Measurements from ENCODE around the gene ZDHHC21.
"Not testable (repeated sequence)": the region's sequence is repeated elsewhere in the genome, so short reads cannot be mapped to it uniquely, and the experiment has no call there.

ZDHHC21 gene

GRCh38 chr9:14678776-14679175, 14.5 kb downstream of the ZDHHC21 start:
- DNase-seq: no peak

DNA sequence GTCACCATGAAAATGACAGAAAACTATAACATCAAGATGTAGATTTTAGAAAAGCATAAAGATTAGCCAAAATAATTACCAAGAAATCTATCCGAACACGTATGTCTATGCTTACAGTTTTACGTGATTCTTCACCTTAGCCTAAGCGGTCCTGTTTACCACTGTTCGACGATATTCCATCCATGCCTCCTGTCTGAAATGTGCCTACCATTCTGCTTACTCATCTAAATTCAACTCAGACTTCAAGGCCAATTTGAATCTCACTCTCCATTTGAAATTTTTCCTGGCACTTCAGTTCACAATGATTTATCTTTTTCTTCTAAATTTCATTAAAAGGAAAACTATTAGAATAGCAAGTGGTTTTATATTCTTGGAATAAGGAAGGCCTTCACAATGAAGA, 15.4 kb downstream of the ZDHHC21 start:
- DNase-seq: no peak

- no peak for DNase-seq
Measured at GRCh38 chr9:14677396-14677795, 15.8 kb downstream of the ZDHHC21 start.

- DNase-seq: no peak
Measured at GRCh38 chr9:14674630-14675029, 18.6 kb downstream of the ZDHHC21 start.

DNA sequence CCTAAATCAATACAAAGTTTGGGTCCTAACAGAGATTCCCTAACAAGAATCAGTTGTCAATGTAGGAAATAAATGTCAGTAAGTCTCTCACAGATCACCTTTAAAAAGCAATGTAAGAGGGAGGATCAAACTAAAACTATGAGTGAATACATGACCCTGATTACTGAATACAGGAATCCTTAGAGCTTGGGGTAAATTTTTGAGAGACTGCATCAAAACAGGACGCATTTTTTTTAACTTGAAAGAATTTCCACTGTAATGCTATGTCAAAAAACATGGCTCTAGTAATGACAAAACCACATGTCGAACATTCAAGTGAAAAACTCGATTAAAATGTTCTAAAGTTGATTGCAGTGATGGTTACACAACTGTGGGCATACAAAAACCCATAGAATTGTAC, 21.9 kb downstream of the ZDHHC21 start:
- no peak for DNase-seq

DNA sequence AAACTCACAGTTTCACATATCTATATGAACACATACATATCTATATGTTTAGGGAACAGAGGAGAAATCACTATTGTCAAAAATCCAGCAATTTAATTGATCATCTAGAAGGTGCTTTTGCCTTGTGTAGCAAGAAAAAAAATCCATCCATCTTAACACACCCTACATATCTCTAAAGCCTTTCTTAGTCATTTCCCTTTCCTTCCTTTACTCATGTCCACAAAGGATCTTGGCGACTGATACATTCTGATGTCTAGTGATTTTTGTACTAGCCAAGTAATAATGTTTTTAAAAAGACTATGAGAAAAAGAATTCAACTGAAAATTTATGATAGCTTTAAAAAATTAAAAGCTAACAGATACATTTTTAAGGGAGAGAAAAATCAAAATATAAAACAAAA, 22.5 kb downstream of the ZDHHC21 start:
- DNase-seq: peak; percentile 28

DNA sequence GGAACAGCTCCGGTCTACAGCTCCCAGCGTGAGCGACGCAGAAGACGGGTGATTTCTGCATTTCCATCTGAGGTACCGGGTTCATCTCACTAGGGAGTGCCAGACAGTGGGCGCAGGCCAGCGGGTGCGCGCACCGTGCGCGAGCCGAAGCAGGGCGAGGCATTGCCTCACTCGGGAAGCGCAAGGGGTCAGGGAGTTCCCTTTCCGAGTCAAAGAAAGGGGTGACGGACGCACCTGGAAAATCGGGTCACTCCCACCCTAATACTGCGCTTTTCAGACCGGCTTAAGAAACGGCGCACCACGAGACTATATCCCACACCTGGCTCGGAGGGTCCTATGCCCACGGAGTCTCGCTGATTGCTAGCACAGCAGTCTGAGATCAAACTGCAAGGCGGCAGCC, 29.2 kb downstream of the ZDHHC21 start:
- DNase-seq: not testable (repeated sequence)

- DNase-seq: no peak
Measured at GRCh38 chr9:14662060-14662453, 31.2 kb downstream of the ZDHHC21 start.

DNA sequence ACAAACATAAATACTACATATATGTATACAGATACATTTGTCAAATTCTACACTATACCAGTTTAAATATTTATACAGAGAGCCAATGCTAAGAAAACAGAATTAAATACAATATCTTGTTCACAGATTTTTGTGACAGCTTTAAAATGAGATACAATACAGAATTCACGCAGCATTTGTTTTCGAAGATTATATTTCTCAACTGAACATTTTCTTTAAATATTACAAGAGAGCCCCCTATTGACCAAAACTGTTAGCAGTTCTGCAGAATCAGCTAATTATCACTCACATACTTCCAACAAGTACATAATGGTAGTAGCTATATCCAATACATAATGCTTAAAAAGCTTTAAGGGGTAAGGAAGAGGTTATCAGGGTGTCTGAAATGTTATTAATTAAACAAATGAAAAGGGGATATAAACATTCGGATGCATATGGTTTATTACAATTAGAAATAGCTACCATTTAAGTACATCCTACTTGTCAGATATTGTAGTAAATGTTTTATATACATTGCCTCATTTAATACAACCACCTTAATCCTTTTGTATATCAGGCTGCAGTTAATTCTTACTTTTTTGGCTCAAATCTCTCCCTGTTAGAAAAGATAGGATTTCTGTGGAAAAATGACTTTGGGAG, 31.7 kb downstream of the ZDHHC21 start:
- DNase-seq: peak; percentile 19

GRCh38 chr9:14660721-14661120, 32.5 kb downstream of the ZDHHC21 start:
- no peak for DNase-seq

GRCh38 chr9:14654932-14655331, 38.3 kb downstream of the ZDHHC21 start:
- DNase-seq: no peak

- DNase-seq: no peak
Measured at GRCh38 chr9:14653511-14653910, 39.7 kb downstream of the ZDHHC21 start.

DNA sequence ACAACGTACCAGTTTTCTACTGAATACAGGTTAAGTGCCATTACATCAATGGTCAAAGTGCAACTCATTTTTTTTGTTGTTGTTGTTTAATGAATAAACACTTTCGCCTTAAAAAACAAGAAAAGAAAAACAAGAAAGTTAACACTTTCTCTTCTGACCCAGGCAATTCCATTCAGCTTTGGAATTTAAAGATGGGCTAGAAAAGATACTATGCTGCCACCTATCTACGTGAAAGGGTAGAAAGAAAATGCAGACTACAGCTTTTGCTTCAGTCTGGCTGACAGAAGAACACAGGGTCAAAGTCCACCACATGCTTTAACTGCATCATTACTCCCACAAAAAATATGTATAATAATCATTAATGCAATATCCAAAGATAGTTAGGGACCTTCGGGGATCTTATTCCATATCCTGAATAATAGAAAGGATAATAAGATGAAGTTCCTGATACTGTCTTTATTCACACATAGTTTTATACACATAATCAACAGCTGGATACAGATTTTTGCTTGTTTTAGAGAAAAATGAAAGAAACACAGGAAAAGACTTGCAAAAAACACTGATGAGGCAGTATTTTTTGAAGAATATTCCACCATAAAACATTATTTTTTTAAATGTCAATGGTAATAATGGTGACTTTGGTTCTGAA, 40.4 kb downstream of the ZDHHC21 start:
- peak; percentile 3 for DNase-seq

GRCh38 chr9:14650596-14650995, 42.6 kb downstream of the ZDHHC21 start:
- no peak for DNase-seq

GRCh38 chr9:14645648-14646047, 47.6 kb downstream of the ZDHHC21 start:
- DNase-seq: peak; percentile 40

DNA sequence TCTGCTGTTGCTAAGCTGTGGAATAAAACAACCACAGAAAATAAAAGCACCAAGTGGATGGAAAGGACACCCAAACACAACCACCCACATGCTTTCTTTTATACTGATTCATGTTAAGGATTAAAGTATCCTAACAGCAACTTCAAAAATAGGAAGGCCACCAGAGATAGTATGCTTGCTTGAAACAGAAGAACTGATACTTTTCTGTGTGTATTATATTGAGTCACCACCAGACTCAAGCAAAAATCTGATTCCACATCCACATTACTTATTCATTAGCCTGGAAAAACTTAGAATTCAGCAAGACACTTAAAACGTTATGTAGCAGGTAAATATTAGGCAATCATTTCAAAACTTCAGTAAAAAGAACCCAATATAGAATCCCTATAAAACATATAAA, 52.3 kb downstream of the ZDHHC21 start:
- no peak for DNase-seq

- DNase-seq: no peak
Measured at GRCh38 chr9:14640294-14640693, 52.9 kb downstream of the ZDHHC21 start.

DNA sequence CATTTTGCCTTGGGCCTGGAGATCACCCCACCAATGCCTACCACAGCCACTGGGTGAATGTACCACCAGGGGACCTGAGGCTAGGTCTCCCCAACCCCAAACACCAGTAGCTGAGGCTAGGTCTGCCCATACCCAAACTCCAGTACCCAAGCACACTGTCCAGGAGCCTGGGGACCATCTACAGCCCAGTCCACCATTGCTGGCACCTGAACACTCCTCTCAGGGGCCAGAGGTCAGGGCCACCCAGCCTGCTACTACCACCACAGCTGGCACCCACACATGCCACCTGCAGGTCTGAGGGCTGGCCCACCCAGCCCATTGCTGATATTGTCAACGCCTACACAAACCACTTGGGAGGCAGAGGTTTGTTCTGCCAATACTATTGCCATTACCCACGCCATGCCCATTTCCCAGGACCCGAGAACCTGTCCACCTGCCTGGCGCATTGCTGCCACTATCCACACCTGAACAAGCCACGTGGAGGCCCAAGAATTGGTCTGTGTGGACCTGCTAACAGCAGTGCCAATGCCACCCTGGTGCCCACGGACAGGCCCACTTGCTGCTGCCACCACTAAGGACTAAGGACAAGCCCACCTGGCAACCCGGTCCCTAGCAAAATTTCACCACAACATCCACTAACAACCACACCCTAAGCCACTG, 59.2 kb downstream of the ZDHHC21 start:
- DNase-seq: no peak

DNA sequence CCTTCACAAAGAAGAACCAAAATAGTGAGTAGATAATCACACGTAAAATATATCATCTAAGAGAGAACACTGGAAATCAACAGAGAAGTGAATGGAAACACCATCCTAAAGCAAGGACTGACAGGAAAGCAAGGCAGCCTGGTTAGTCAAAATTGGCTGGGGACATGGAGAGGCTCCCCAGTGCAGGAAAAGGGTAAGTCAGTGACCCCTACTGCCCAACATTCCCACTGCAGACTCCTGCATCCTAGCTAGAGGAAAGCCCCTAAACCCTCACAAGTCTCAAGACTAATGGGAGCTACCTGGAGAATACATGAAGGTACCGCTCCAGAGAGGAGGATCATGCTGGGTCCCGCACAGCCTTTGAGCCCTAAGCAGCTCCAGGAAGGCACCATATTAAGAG, 60.1 kb downstream of the ZDHHC21 start:
- DNase-seq: no peak

DNA sequence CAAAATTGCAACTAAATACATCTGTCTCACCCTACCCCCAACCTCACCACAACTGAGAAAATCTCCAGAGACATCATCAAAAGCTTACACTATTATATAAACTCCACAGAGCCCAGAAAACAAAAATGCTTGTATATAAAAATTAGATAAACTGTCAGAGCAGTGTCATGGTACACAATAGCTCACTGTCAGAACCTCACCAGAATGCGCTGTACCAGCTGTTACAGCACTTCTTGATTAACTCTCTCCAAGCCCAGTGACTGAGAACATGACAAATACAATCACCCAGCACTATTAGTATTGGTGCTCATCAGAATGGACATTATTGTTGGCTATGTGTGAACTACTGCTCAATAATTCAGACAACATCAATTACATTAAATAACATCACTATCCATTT, 65.7 kb downstream of the ZDHHC21 start:
- DNase-seq: no peak

DNA sequence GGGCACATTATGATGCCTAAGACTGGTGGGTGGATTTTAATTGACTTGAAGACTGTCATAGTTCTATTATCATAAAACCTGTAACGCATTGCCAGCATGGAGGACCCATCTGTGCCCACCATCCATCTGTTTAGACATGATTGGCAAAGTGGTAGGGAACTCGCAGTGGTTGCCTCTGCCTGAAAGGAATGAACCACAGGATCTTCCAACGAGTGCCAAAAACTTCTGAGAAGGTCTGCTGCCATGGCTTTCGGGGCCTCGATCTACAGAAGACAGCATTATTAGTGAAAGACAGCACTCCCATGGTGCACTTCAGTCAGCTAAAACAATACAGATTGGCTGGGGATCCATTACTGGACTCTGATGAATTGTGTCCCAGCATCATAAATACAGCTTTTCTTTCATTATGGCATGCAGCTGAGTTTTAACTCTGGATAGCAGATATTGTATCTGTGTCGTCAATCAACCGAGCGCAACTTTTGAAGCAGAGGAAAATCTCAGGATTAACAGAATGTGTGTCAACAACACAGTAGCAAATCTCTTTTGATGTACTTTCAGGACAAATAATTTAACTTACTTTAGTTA, 74.3 kb downstream of the ZDHHC21 start:
- DNase-seq: no peak

DNA sequence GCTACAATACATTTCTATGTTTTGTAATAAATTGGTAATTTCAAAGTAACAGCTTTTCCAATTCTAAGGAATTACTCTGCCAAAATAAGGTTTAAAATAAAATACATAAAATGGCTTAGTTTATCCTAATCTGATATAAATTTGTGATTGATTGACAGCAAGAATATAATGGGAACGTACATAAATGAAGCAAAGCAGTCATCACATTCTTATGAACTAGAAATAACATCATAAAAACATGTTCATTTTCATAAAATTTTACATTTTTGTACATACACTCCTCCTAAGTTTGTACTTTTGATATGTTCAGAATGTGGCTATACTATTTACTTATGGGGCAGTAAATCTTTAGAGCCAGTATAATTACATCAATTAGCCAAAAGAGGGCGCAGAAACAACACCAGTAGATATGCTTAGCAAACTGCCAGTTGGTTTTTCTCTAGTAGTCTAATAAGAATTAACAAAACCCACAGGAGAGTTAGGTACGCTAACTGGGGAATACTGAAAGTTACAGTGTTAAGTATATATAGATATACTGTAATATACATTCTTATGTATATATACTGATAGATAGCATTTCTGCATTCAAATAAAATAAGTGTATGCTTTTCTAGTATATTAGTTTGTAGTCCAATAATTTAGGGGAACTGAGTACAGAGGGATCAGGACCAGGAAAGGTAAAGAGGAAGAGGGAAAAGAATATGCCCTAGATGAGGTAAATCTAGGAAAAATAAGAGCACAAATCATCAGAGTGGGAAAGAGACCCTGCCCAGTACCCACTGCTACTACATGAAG, 76.8 kb downstream of the ZDHHC21 start:
- DNase-seq: peak; percentile 59

DNA sequence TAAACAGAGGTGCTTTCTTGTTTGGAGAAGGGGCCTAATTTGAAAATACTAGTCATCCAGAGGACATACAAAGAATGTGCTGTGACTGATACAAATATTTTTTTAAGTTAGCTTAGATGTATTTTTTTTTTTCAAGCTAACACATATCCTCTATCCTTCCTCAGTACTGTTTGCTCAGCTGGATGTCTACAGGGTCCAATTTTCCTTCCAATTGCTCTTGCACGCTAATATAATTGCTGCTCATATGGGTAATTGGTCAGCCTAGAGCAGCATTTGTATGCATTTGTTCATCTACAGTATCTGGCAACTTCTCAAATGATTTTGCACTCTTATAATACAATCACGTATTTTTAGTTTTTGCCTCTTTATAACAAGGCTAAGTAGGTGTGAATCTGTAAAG, 84.7 kb downstream of the ZDHHC21 start:
- DNase-seq: no peak
